ENCODE data around the gene RCAN2. TPM values are rescaled to one million over a fixed set of nuclear protein-coding genes. Genes with fewer than 3 reads are reported as not detected.

Gene RCAN2
- total RNA-seq, 4 donors from 2014 or later: 4.7 to 23.1 (median 6.6) TPM

GRCh38 chr6:46204880-46205650, 286.2 kb downstream of the RCAN2 start:
- no peaks in the 10 kb centered on the region for H3K9me3 ChIP-seq
- no peaks in the 10 kb centered on the region for H3K4me1 ChIP-seq
- no peak for DNase-seq
- H3K27ac ChIP-seq: no peak overlapping the region
- no peak overlapping the region for H3K4me3 ChIP-seq
- TF ChIP-seq CTCF (IDR thresholded peaks at IDR 0.05) (no peak), POLR2A (IDR thresholded peaks at IDR 0.05) (no peak)
- H3K36me3 ChIP-seq: no peaks in the 10 kb centered on the region
- no peaks in the 10 kb centered on the region for H3K27me3 ChIP-seq

GRCh38 chr6:46203391-46204177, 287.7 kb downstream of the RCAN2 start:
- no peaks in the 10 kb centered on the region for H3K4me1 ChIP-seq
- no peak for DNase-seq
- no peak for TF ChIP-seq POLR2A (IDR thresholded peaks at IDR 0.05)
- no peak for TF ChIP-seq CTCF (IDR thresholded peaks at IDR 0.05)
- H3K27ac ChIP-seq: no peak overlapping the region
- no peak overlapping the region for H3K4me3 ChIP-seq
- no peaks in the 10 kb centered on the region for H3K36me3 ChIP-seq
- H3K27me3 ChIP-seq: no peaks in the 10 kb centered on the region
- no peaks in the 10 kb centered on the region for H3K9me3 ChIP-seq

- H3K4me3 ChIP-seq: no peak overlapping the region
- no peak for DNase-seq
- no peak overlapping the region for H3K27ac ChIP-seq
- H3K36me3 ChIP-seq: no peaks in the 10 kb centered on the region
- H3K9me3 ChIP-seq: no peaks in the 10 kb centered on the region
- no peaks in the 10 kb centered on the region for H3K27me3 ChIP-seq
- TF ChIP-seq CTCF (IDR thresholded peaks at IDR 0.05): no peak
- no peak for TF ChIP-seq POLR2A (IDR thresholded peaks at IDR 0.05)
- H3K4me1 ChIP-seq: no peaks in the 10 kb centered on the region
Observed at GRCh38 chr6:46201702-46202101, 289.5 kb downstream of the RCAN2 start.

- H3K27me3 ChIP-seq: no peaks in the 10 kb centered on the region
- H3K9me3 ChIP-seq: no peaks in the 10 kb centered on the region
- no peak overlapping the region for H3K4me3 ChIP-seq
- TF ChIP-seq CTCF (IDR thresholded peaks at IDR 0.05): no peak
- no peak for TF ChIP-seq POLR2A (IDR thresholded peaks at IDR 0.05)
- H3K27ac ChIP-seq: no peak overlapping the region
- H3K36me3 ChIP-seq: no peaks in the 10 kb centered on the region
- no peaks in the 10 kb centered on the region for H3K4me1 ChIP-seq
- no peak for DNase-seq
Observed at GRCh38 chr6:46199387-46199786, 291.9 kb downstream of the RCAN2 start.

- DNase-seq: no peak
- Histone ChIP-seq H3K27ac (no peak overlapping the region), H3K27me3 (no peaks in the 10 kb centered on the region), H3K36me3 (no peaks in the 10 kb centered on the region), H3K4me1 (no peaks in the 10 kb centered on the region), H3K9me3 (no peaks in the 10 kb centered on the region), H3K4me3 (no peak overlapping the region)
- TF ChIP-seq CTCF (IDR thresholded peaks at IDR 0.05): no peak
- no peak for TF ChIP-seq POLR2A (IDR thresholded peaks at IDR 0.05)
Observed at GRCh38 chr6:46191961-46192360, 299.3 kb downstream of the RCAN2 start.
